Measurements from ENCODE around the gene VSIR.

DNA sequence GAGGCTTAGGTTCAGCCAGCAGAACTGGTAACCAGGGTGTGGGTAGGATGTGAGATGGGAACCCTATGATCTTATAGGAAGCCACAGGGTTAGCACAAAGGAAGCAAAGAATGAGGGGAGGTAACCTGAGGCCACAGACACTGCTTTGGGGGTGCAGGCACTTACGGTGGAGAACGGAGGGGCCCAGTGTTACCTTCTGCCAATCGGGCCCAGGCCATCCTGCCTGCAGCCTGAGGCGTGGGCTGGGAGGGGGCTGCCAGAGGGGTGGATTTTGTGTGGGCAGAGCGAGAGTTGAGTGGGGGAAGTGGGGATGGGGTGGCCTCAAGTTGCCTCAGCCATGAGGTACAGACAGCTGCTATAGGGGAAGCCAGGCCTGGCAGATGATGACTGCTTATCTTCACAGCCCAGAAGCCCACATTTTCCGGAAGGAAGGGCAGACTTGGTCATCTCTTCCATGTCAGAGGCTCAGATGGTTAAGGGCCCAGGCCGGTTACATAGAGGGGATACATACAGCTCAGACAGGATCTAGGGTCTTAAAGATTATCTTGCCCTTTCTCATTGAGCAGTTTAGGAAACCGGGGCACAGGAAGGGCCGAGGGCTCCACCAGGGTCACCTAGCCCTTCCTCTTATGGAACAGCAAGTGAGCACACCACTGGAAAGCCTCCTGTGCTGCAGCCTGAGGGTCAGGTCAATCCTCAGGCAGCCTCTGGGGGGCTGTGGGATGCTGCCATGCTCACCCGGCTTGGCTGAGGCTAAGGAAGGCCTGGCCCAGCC, 24.4 kb upstream of the VSIR start:
- no peak for TF ChIP-seq EP300 (IDR thresholded peaks at IDR 0.05; ENCODE audit: borderline replicate concordance)
- no peak for TF ChIP-seq NFIC (IDR thresholded peaks at IDR 0.05)
- no peak for TF ChIP-seq CREB1 (IDR thresholded peaks at IDR 0.05; ENCODE audit: low read depth)

Data from Ishikawa (cell line).